ENCODE results near the gene KRT8. TPM values are rescaled to one million over a fixed set of nuclear protein-coding genes. Genes with fewer than 3 reads are reported as not detected.

Gene KRT8
- total RNA-seq, 1 experiment from 2014 or later, result 1,655 TPM

- peaks cover 27 to 41% of the 10 kb centered on the region in 2 experiments for H3K36me3 ChIP-seq (ENCODE audit: control insufficient read depth in 1 of 2, insufficient read depth in 2 of 2, low read length in 2 of 2)
- H3K27ac ChIP-seq (ENCODE audit: low read depth, low read length), result peak overlapping the region; percentile 82; the same call in 1 of the 2 replicates
- peaks cover 55% of the 10 kb centered on the region for H3K79me2 ChIP-seq (ENCODE audit: insufficient read depth, low read length)
- no peak overlapping the region for H3K4me3 ChIP-seq (replicated peaks in 1 of 2; ENCODE audit: low read depth in 1 of 2, low read length in 2 of 2)
- peaks cover 33% of the 10 kb centered on the region; the same call in 1 of the 2 replicates for H4K20me1 ChIP-seq (ENCODE audit: insufficient read depth)
- RAD21 ChIA-PET (ENCODE audit: low non-redundant PET in 1 of 2, low total read pairs in 2 of 2, uncharacterized antibody in 2 of 2, unreplicated experiment in 2 of 2), result no interaction called here
- no peak for ATAC-seq
- no peak overlapping the region for H3K9ac ChIP-seq (ENCODE audit: low read length)
- no peak overlapping the region for H2AFZ ChIP-seq (ENCODE audit: low read depth, low read length, poor library complexity, severe bottlenecking)
- POLR2A ChIA-PET, result interaction anchor here (1.0 to 18.0 kb wide), 7 partner anchors 14 to 752 kb away, joined by 3 to 379 read pairs (median 5); partner anchors contain the start of genes EIF4B and KRT18
- no peaks in the 10 kb centered on the region for H3K9me3 ChIP-seq (ENCODE audit: control insufficient read depth in 1 of 2, insufficient read depth in 1 of 2, low read depth in 1 of 2, low read length in 2 of 2)
- intact Hi-C loops (cut with micrococcal nuclease), result no loop called here
- no TSS peak for BruUV-seq (replicated peaks)
- no peak overlapping the region for H3K4me2 ChIP-seq (ENCODE audit: low read length)
- no peak for DNase-seq (ENCODE audit: low read depth, low spot score)
- CTCF ChIA-PET, result interaction anchor here (1.8 to 4.3 kb wide), 2 partner anchors 14 to 80 kb away, joined by 4 to 27 read pairs; no protein-coding TSS in a partner anchor
- H3K27me3 ChIP-seq (ENCODE audit: insufficient read depth, low read length), result no peaks in the 10 kb centered on the region
- no peaks in the 10 kb centered on the region for H3K9me2 ChIP-seq (ENCODE audit: insufficient read depth)
- TF ChIP-seq FOSL1 (IDR thresholded peaks at IDR 0.05; ENCODE audit: low read depth) (no peak), POLR2A (IDR thresholded peaks at IDR 0.05; ENCODE audit: borderline replicate concordance, extremely low read depth, insufficient read depth, insufficient read length) (no peak), REST (IDR thresholded peaks at IDR 0.05; ENCODE audit: low read depth) (no peak), ELF1 (IDR thresholded peaks at IDR 0.05; ENCODE audit: borderline replicate concordance, low read depth) (no peak), MAX (IDR thresholded peaks at IDR 0.05) (no peak), YY1 (IDR thresholded peaks at IDR 0.05; ENCODE audit: extremely low read depth, insufficient replicate concordance, low read depth, low read length) (no peak), ATF3 (IDR thresholded peaks at IDR 0.05) (no peak), EZH2 (IDR thresholded peaks at IDR 0.05) (no peak), SIN3A (IDR thresholded peaks at IDR 0.05; ENCODE audit: low read depth) (no peak), JUND (IDR thresholded peaks at IDR 0.05) (no peak), ZNF274 (IDR thresholded peaks at IDR 0.05; ENCODE audit: low read depth, low read length) (no peak), POLR2AphosphoS5 (IDR thresholded peaks at IDR 0.05; ENCODE audit: low read depth, low read length) (no peak), EGR1 (IDR thresholded peaks at IDR 0.05; ENCODE audit: low read depth) (no peak), RAD21 (IDR thresholded peaks at IDR 0.05; ENCODE audit: low read depth) (no peak), CTCF (IDR thresholded peaks at IDR 0.05 in 2 of 3, conservative IDR thresholded peaks at IDR 0.05 in 1 of 3; ENCODE audit: borderline replicate concordance in 1 of 3, insufficient read depth in 1 of 3, low read depth in 2 of 3, low read length in 2 of 3) (no peak), SRF (IDR thresholded peaks at IDR 0.05; ENCODE audit: low read depth) (no peak), ZFX (IDR thresholded peaks at IDR 0.05) (no peak)
- H3K4me1 ChIP-seq (ENCODE audit: control insufficient read depth in 1 of 2, insufficient read depth in 2 of 2, low read length in 2 of 2), result peaks cover 59 to 77% of the 10 kb centered on the region in 2 experiments
These were observed 5.4 kb downstream of the KRT8 start for GRCh38 chr12:52899338-52900035.
